ENCODE measurements around the gene PRDM4. TPM values are rescaled to one million over a fixed set of nuclear protein-coding genes. Genes with fewer than 3 reads are reported as not detected.

The PRDM4 gene
- total and polyA plus RNA-seq, 2 donors (not counting 3 experiments of a cell fraction or from before 2014, with no cell fraction given): 25.6 to 36.8 TPM

DNA sequence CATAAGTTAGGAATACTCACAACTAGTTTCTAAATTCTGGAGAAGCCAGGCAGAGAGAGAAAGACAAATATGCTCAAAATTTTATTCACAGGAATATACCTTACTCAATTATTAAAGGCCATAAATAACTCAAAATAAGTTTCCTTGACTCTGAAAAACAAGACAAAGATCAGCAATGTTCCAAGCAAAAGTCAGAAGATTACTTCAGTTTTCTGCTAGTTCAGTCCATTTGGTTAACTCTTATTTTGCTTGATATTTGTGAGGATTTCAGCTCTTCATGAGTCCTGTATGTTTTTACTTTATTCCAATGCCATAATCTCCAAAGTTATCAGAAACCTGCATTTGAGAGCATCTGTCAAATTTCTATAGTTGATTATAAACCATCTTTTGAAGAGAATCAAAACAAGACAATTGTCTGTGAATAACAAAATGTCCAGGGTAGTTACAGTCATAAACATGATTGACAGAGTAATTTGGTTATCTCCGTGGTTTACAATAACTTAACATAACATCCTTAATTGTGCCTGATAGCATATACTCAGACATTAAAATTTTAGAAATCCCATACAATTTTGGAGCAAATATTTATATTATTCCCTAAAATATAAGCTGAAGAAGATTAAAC is 30.6 kb upstream of the PRDM4 start:
- Histone ChIP-seq H4K20me1 (replicated peaks; ENCODE audit: control insufficient read depth, extremely low read depth, insufficient read depth, low read length) (no peaks in the 10 kb centered on the region), H3K36me3 (ENCODE audit: control insufficient read depth in 2 of 2, extremely low read depth in 1 of 2, insufficient read depth in 2 of 2, low read length in 2 of 2) (no peaks in the 10 kb centered on the region), H3K27me3 (ENCODE audit: control insufficient read depth in 2 of 2, insufficient read depth in 2 of 2, low read length in 2 of 2) (no peaks in the 10 kb centered on the region), H3K27ac (ENCODE audit: insufficient read depth, low read depth, low read length) (no peak overlapping the region), H3K4me2 (ENCODE audit: insufficient read depth, low read length) (no peak overlapping the region), H3K9me1 (replicated peaks; ENCODE audit: control insufficient read depth, extremely low read depth, insufficient read depth, low read length) (no peaks in the 10 kb centered on the region), H3K9ac (replicated peaks; ENCODE audit: extremely low read depth, insufficient read depth, low read length) (no peak overlapping the region), H3K4me1 (ENCODE audit: control insufficient read depth, extremely low read depth, insufficient read depth, low read length) (no peaks in the 10 kb centered on the region), H3K9me3 (replicated peaks; ENCODE audit: control insufficient read depth, insufficient read depth, low read length) (no peaks in the 10 kb centered on the region), H2AFZ (ENCODE audit: low read depth, low read length) (no peak overlapping the region), H3K4me3 (replicated peaks in 1 of 3; ENCODE audit: insufficient read depth in 1 of 3, low read depth in 1 of 3, low read length in 3 of 3) (no peak overlapping the region), H3K79me2 (ENCODE audit: control insufficient read depth, insufficient read depth, low read length) (no peaks in the 10 kb centered on the region)
- TF ChIP-seq JUN (IDR thresholded peaks at IDR 0.05; ENCODE audit: borderline replicate concordance, insufficient read depth, insufficient read length, low read depth) (no peak), GATA2 (IDR thresholded peaks at IDR 0.05; ENCODE audit: insufficient read depth, insufficient read length, low read depth, low read length) (no peak), MYC (IDR thresholded peaks at IDR 0.05; ENCODE audit: low read depth, low read length) (no peak), POLR2A (IDR thresholded peaks at IDR 0.05; ENCODE audit: low read depth, low read length) (no peak), EZH2 (IDR thresholded peaks at IDR 0.05; ENCODE audit: borderline replicate concordance, low read depth, low read length, severe bottlenecking) (no peak), POLR2AphosphoS5 (IDR thresholded peaks at IDR 0.05; ENCODE audit: insufficient read depth, low read depth, low read length) (no peak), FOS (IDR thresholded peaks at IDR 0.05; ENCODE audit: borderline replicate concordance, insufficient read depth, low read length) (no peak)
- TF ChIP-seq, protein P1, sequence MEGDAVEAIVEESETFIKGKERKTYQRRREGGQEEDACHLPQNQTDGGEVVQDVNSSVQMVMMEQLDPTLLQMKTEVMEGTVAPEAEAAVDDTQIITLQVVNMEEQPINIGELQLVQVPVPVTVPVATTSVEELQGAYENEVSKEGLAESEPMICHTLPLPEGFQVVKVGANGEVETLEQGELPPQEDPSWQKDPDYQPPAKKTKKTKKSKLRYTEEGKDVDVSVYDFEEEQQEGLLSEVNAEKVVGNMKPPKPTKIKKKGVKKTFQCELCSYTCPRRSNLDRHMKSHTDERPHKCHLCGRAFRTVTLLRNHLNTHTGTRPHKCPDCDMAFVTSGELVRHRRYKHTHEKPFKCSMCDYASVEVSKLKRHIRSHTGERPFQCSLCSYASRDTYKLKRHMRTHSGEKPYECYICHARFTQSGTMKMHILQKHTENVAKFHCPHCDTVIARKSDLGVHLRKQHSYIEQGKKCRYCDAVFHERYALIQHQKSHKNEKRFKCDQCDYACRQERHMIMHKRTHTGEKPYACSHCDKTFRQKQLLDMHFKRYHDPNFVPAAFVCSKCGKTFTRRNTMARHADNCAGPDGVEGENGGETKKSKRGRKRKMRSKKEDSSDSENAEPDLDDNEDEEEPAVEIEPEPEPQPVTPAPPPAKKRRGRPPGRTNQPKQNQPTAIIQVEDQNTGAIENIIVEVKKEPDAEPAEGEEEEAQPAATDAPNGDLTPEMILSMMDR (IDR thresholded peaks at IDR 0.05; ENCODE audit: extremely low read depth in 1 of 2, insufficient read depth in 1 of 2, low read depth in 1 of 2, low read length in 2 of 2): no peak
- TF ChIP-seq, protein P2, sequence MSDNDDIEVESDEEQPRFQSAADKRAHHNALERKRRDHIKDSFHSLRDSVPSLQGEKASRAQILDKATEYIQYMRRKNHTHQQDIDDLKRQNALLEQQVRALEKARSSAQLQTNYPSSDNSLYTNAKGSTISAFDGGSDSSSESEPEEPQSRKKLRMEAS (IDR thresholded peaks at IDR 0.05; ENCODE audit: insufficient read depth, insufficient read length): no peak
- no peak for DNase-seq (ENCODE audit: low read depth, low spot score)
- BruUV-seq (replicated peaks): no TSS peak
- CTCF ChIA-PET: no interaction called here
- dilution Hi-C loops (cut with MboI; ENCODE audit: extremely low pct_ligation_motif_present, low sequenced_read_pairs) (no loop called here), intact Hi-C loops (cut with micrococcal nuclease) (no loop called here)
- FAIRE-seq: no peak
- POLR2A ChIA-PET: no interaction called here
